SH-SY5Y (cell line): ENCODE data around the gene GREB1.

Source experiments
- GATA2 ChIP-seq: IDR thresholded peaks from 2 replicates; pipeline ENCODE4 v1.6.1; 2011; ENCODE audit warnings: mild to moderate bottlenecking, low read depth, low read length
- GATA3 ChIP-seq: IDR thresholded peaks from 2 replicates; pipeline ENCODE4 v1.6.1; 2011; ENCODE audit warnings: low read depth, mild to moderate bottlenecking, low read length, moderate library complexity

- TF ChIP-seq GATA2 (no peak), GATA3 (no peak)
These were observed 31.0 kb upstream of the GREB1 start for GRCh38 chr2:11502740-11503292.
